Astrocyte of the cerebellum (primary cell): Measurements from ENCODE around the gene PDE4A.
"Not testable (repeated sequence)": the region's sequence is repeated elsewhere in the genome, so short reads cannot be mapped to it uniquely, and the experiment has no call there.

Experiments used
- DNase-seq: peaks from one replicate; pipeline ENCODE4 v3.0.0-alpha.2; 2011; ENCODE audit warnings: low read depth
- H3K4me3 ChIP-seq: 2 replicates; pipeline ENCODE4 v1.5.1; 2011; ENCODE audit warnings: mild to moderate bottlenecking, low read depth, low read length, moderate library complexity
- CTCF ChIP-seq: IDR thresholded peaks from 2 replicates; pipeline ENCODE4 v1.5.1; 2012; ENCODE audit warnings: low read length, low read depth, moderate library complexity, mild to moderate bottlenecking; ENCODE audit errors: missing control alignments
- in situ Hi-C: cut with HindIII; loops from 2 replicates; pipeline ENCODE4 v1.10.0; 2017; ENCODE audit warnings: low sequenced_read_pairs

Gene PDE4A

GRCh38 chr19:10393137-10393536 is 27.2 kb upstream of the PDE4A start:
- in situ Hi-C loops: no loop called here
- DNase-seq: no peak
- no peak for TF ChIP-seq CTCF
- H3K4me3 ChIP-seq: no peak overlapping the region

GRCh38 chr19:10395003-10395402 is 25.3 kb upstream of the PDE4A start:
- DNase-seq: no peak
- no peak for TF ChIP-seq CTCF
- no peak overlapping the region for H3K4me3 ChIP-seq
- in situ Hi-C loops: no loop called here

GRCh38 chr19:10395436-10395835 is 24.9 kb upstream of the PDE4A start:
- in situ Hi-C loops: no loop called here
- no peak for TF ChIP-seq CTCF
- DNase-seq: no peak
- no peak overlapping the region for H3K4me3 ChIP-seq

GRCh38 chr19:10395917-10396316 is 24.4 kb upstream of the PDE4A start:
- TF ChIP-seq CTCF: no peak
- in situ Hi-C loops: no loop called here
- no peak overlapping the region for H3K4me3 ChIP-seq
- no peak for DNase-seq

- in situ Hi-C loops: no loop called here
- H3K4me3 ChIP-seq: no peak overlapping the region
- no peak for DNase-seq
- TF ChIP-seq CTCF: no peak
Measured at GRCh38 chr19:10398819-10399218, 21.5 kb upstream of the PDE4A start.

- in situ Hi-C loops, DNase-seq, H3K4me3 ChIP-seq: not testable (repeated sequence)
Measured at GRCh38 chr19:10399340-10399739, 21.0 kb upstream of the PDE4A start.

GRCh38 chr19:10399878-10400277 is 20.5 kb upstream of the PDE4A start:
- DNase-seq: no peak
- TF ChIP-seq CTCF: no peak
- in situ Hi-C loops: loop anchor here (10.0 kb wide), 1 partner anchor 115 kb away; the partner anchor contains the start of genes ICAM4 and ICAM5
- H3K4me3 ChIP-seq: no peak overlapping the region
